Endothelial cell of hepatic sinusoid (primary cell): ENCODE data around the gene AKT3.

Source experiments
- in situ Hi-C: cut with HindIII; loops from 2 replicates; pipeline ENCODE4 v1.10.0; 2017; ENCODE audit warnings: low sequenced_read_pairs

The AKT3 gene

GRCh38 chr1:243572940-243573339 is 277.1 kb downstream of the AKT3 start:
- in situ Hi-C loops: no loop called here

GRCh38 chr1:243568793-243569192 is 281.2 kb downstream of the AKT3 start:
- in situ Hi-C loops: no loop called here

- in situ Hi-C loops: no loop called here
These were observed 285.2 kb downstream of the AKT3 start for GRCh38 chr1:243564814-243565213.

- in situ Hi-C loops: no loop called here
These were observed 286.3 kb downstream of the AKT3 start for GRCh38 chr1:243563732-243564131.

GRCh38 chr1:243562473-243562872 is 287.6 kb downstream of the AKT3 start:
- in situ Hi-C loops: no loop called here

GRCh38 chr1:243561588-243562319 is 288.3 kb downstream of the AKT3 start:
- in situ Hi-C loops: no loop called here

- in situ Hi-C loops: no loop called here
These were observed 290.4 kb downstream of the AKT3 start for GRCh38 chr1:243559575-243560162.

- in situ Hi-C loops: no loop called here
These were observed 291.5 kb downstream of the AKT3 start for GRCh38 chr1:243558576-243558975.

GRCh38 chr1:243557866-243558265 is 292.2 kb downstream of the AKT3 start:
- in situ Hi-C loops: no loop called here

- in situ Hi-C loops: no loop called here
These were observed 295.4 kb downstream of the AKT3 start for GRCh38 chr1:243554686-243555085.

- in situ Hi-C loops: no loop called here
These were observed 297.0 kb downstream of the AKT3 start for GRCh38 chr1:243553090-243553489.

GRCh38 chr1:243550276-243550675 is 299.8 kb downstream of the AKT3 start:
- in situ Hi-C loops: no loop called here

- in situ Hi-C loops: no loop called here
These were observed 300.3 kb downstream of the AKT3 start for GRCh38 chr1:243549791-243550190.

GRCh38 chr1:243549108-243549507 is 300.9 kb downstream of the AKT3 start:
- in situ Hi-C loops: no loop called here

GRCh38 chr1:243548516-243548915 is 301.5 kb downstream of the AKT3 start:
- in situ Hi-C loops: no loop called here

GRCh38 chr1:243547891-243548290 is 302.2 kb downstream of the AKT3 start:
- in situ Hi-C loops: no loop called here

- in situ Hi-C loops: no loop called here
These were observed 303.6 kb downstream of the AKT3 start for GRCh38 chr1:243546457-243546856.

GRCh38 chr1:243543501-243543900 is 306.5 kb downstream of the AKT3 start:
- in situ Hi-C loops: no loop called here

GRCh38 chr1:243542739-243543415 is 307.2 kb downstream of the AKT3 start:
- in situ Hi-C loops: no loop called here

GRCh38 chr1:243539636-243540035 is 310.4 kb downstream of the AKT3 start:
- in situ Hi-C loops: no loop called here

GRCh38 chr1:243535014-243535413 is 315.0 kb downstream of the AKT3 start:
- in situ Hi-C loops: no loop called here

- in situ Hi-C loops: no loop called here
These were observed 320.5 kb downstream of the AKT3 start for GRCh38 chr1:243529512-243529911.
